GM21515 (cell line): Measurements from ENCODE around the gene ZNF600.
"Not testable (repeated sequence)": the region's sequence is repeated elsewhere in the genome, so short reads cannot be mapped to it uniquely, and the experiment has no call there.

Experiments
- ATAC-seq: cut with Tn5 transposase; IDR thresholded peaks from one replicate; pipeline ENCODE4 v1.9.1; 2021; ENCODE audit not compliant: unreplicated experiment

ZNF600 gene

GRCh38 chr19:52786464-52787354, at the start of gene ZNF600:
TSS of gene ZNF600 (minus strand) at chr19:52786791. CDS start at chr19:52778888, 7,903 bp downstream.
- peak; percentile 90 for ATAC-seq

GRCh38 chr19:52834289-52834688, 47.7 kb upstream of the ZNF600 start:
- not testable (repeated sequence) for ATAC-seq

DNA sequence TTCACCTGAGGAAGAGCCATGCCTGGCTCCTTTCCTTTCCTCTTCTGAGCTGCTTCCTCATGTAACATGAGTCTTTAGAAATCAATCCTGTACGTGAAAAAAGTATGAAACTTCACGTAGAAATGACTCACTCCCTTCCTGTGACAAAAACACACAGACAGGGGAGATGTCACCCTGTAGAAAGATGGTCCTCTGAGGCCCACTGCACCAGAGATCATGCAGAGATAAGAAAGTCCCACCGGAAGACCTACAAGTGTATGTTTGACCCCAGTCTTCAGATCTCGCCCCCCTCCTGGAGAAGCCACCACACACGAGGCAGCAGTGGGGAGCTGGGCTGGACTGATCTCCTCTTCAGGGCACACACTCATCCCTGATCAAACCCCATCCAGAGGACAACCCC, 47.0 kb upstream of the ZNF600 start:
- not testable (repeated sequence) for ATAC-seq

GRCh38 chr19:52829866-52830265, 43.3 kb upstream of the ZNF600 start:
- not testable (repeated sequence) for ATAC-seq

DNA sequence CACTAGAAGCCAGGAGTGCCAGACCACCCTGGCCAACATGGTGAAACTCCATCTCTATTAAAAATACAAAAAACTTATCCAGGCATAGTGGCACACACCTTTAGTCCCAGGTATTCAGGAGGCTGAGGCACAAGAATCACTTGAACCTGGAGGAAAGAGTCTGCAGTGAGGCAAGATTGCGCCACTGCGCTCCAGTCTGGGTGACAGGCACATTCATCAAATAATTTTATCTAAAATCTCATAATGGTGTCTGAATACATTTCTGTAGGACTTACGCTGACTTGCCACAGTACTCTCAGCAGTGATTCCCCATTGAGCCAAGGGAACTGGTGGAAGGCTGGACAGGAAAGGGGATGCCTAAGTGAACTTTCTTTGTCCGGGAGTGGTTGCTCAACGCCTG, 39.2 kb upstream of the ZNF600 start:
- no peak for ATAC-seq

GRCh38 chr19:52823676-52824075, 37.1 kb upstream of the ZNF600 start:
- ATAC-seq: no peak

DNA sequence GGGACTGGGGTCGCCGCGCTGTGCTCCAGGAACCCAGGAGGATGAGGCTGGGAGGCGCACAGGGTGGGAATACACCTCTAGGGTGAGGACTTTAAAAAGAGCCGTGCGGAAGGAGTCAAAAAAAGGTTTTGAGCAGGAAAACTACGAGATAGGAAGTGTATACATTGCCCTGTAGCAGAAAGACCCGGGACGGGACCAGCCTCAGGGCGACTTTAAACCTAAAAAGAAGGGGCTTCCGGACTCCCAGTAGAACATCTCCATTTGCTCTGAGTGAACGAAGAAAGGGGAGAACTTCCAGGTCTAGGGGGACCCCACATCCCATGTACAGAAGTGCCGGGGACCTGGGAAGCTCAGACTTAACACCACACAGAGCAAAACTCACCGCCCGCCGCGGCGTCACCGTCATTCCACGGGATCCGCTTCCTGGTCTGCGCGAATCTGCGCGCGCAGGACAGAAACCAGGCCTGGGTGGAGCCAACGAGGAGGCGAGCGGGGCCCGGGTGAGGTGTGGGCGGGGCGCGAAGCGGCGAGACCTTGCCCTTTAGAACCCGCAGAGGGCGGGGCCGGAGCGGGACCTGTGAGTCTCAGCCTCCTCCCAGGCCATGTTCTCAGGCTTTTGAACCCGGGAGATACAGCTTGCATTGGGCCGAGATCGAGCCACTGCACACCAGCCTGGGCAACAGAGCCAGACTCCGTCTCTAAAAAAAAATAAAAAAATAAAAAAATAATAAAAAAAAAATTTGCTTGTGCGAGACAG, 34.8 kb upstream of the ZNF600 start, which contains the start of gene ZNF28:
ZNF28 (minus strand) TSS at position 430 of the 757 bp plus-strand sequence. CDS start 3,675 bp downstream, outside the sequence.
- peak; percentile 94 for ATAC-seq

DNA sequence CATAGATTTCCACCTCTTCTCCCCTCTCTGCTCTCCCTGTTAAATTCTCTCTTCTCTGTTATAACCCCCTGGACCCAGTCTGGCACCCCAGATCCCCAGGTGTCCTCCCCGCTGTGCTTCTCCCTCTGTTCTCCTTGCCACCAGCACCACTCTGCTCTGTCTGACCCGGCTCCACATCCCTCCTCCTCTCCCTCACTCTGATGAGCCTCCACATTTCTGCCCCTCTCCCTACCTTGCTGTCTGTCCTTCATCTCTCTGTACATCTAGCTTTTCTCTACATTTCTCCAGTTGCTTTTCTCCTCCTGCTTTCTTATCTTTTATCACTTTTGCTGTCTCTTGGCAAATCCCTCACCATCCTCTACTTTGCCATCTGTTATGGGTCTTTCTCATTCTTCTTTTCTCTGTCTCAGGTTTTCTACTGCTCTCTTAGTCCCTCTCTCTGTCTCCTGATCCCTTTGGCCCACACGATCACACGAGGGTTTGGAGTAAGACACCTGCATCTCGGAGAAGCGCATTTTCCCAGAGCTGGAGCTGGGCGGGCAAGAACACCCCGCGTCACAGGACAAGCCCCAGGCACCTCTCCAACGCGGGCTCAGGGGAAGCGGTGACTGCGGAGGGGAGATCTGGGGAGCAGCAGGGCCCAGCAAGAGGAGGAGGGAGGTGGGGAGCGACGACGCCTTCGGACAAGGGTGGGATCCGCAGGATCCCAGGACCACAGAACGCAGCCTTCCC, 34.0 kb upstream of the ZNF600 start:
- ATAC-seq: peak; percentile 33

GRCh38 chr19:52809801-52810200, 23.2 kb upstream of the ZNF600 start:
- ATAC-seq: no peak

DNA sequence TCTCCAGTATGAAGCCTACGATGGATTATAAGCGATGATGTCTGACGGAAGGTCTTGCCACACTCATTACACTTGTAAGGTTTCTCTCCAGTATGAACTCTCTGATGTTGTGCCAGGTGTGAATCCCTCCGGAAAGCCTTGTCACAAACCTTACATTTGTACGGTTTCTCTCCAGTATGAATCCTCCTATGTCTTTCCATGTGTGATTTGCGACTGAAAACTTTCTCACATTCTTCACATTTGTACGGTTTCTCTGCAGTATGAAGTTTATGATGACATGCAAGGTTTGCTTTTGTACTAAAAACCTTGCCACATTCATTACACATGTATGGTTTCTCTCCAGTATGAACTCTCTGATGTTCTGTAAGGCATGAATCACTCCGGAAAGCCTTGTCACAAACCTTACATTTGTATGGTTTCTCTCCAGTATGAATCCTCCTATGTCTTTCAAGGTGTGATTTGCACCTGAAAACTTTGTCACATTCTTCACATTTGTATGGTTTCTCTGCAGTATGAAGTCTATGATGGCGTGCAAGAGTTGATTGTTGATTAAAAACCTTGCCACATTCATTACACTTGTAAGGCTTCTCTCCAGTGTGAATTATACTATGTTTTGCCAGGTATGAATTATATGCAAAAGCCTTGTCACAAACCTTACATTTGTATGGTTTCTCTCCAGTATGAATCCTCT, 13.5 kb upstream of the ZNF600 start:
- not testable (repeated sequence) for ATAC-seq

- ATAC-seq: no peak
These were observed 2.8 kb upstream of the ZNF600 start for GRCh38 chr19:52789440-52789839.

DNA sequence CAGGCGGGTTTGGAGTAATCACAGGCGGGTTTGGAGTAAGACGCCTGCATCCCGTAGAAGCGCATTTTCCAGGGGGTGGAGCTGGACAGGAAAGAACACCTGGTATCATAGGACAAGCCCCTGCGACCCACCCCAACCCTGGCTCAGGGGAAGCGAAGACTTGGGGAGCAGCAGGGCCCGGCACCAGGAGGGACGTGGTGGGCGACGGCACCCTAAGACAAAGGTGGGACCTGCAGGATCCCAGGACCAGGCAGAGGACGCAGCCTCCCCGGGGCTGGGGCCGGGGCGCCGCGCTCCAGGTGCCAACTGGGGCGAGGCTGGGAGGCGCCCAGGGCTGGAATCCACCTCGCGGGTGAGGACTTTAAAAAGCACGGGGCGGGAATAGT, 520 bp downstream of the ZNF600 start:
- peak; percentile 31 for ATAC-seq

DNA sequence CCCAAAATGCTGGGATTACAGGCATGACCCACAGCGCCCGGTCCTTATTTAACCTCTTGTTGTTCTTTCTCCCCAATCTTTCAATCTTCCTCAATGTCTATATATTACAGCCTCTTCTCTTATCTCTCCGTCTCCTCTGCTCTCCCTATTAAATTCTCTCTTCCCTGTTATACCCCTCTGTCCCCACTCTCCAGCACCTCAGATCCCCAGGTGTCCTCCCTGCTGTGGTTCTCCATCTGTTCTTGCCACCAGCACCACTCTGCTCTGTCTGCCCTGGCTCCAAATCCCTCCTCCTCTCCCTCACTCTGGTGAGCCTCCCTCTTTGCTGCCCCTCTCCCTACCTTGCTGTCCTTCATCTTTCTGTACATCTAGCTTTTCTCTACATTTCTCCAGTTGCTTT, 1.1 kb downstream of the ZNF600 start:
- no peak for ATAC-seq

DNA sequence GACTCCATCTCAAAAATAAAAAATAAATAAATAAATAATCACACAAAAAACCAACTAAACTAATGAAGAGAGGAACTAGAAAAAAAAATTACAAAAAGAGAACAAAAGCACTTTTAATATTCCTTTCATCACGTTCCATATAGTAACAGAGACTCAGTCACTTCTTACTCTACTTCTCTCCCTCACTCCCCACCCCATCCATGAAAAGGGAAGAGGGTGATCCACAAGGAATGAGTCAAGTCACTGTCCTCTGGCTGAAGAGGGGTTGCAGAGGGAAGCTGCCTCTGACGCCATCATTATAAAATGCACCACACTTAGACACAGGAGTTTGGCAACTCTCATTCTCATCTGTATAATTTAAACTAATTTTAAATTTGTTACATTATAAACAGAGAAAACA, 3.7 kb downstream of the ZNF600 start:
- ATAC-seq: not testable (repeated sequence)

DNA sequence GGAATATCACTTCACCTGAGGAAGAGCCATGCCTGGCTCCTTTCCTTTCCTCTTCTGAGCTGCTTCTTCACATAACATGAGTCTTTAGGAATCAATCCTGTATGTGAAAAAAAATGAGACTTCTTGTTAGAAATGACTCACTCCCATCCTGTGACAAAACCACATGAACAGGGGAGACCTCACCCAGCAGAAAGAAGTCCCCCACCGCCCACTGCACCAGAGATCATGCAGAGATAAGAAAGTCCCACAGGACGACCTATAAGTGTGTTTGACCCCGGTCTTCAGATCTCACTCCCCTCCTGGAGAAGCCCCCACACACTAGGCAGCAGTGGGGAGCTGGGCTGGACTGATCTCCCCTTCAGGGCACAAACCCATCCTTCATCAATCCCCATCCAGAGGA, 7.8 kb downstream of the ZNF600 start:
- ATAC-seq: no peak

GRCh38 chr19:52756447-52756846, 30.1 kb downstream of the ZNF600 start:
- ATAC-seq: not testable (repeated sequence)

DNA sequence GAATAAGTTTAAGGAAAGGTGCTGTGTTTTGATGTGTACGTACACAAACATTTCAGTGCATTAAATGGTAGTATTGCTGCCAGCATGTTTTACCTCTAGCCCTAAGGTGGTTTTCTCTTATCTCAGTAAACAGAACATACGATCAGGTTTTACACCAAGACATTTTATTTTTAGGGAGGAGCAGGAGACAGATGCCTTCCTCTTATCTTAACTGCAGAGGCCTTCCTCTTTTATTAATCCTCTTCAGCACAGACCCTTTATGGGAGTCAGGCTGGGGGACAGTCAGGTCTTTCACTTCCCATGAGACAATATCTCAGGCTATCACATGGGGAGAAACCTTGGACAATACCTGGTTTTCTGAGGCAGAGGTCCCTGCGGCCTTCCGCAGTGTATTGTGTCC, 36.8 kb downstream of the ZNF600 start:
- ATAC-seq: no peak

DNA sequence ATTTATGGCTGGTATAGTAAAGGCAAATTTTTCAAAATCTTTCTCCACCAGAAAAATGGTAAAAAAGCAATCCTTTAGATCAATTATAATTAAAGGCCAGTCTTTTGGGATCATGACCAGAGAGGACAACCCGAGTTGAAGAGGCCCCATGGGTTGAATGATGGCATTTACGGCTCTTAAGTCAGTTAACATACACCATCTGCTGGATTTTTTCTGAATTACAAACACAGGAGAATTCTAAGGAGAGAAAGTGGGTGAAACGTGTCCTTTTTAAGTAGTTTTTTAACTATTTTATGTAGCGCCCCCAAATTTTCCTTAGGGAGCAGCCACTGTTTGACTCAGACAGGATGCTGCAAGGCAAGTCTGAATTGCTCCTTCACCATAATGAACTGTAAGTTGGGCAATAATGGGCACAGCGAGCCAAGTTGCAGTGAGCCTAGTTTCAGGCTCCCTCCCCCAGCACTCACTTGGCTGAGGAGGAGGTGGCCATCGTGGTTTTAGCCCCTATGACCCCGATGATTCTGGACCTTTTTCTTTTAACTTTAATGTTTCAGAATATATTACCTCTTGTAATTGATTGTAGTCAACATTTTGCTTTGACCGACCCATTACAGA, 38.1 kb downstream of the ZNF600 start:
- ATAC-seq: no peak

DNA sequence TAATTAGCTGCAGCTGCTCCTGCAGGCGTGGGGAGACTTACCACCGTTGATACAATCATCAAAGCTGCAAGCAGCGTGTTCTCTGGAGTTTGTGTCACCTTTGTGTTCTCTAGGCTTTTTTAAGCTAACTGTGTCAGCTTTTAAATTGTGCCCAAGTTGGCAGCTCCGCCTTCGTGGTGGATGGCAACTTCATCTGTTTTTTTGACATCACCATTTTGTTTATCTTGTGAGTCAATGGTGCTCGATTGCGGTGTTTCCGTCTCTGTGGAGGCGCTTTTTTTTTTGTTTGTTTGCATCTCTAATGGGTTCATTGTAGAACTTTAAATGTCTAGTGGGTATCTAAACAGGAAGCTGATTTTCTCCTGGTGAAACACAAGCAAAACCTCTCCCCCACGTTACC, 40.7 kb downstream of the ZNF600 start:
- not testable (repeated sequence) for ATAC-seq

DNA sequence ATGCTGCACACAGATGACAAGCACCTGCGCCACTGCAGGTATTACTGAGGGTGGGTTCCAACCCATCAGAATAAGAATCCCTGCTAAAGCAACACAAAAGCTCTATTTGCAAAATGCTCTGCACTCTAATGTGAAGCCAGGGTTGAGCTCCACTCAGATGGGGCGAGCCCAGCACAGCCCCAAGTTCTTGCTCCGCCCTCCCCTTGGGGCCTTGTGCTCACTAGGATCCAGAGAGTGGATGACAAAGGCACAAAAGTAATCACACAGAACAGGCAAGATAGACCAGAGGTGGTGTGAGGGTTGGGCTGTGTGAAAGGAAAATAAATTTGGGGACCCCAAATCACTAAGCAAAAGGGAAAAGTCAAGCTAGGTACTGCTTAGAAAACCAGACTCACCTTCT, 43.5 kb downstream of the ZNF600 start:
- ATAC-seq: no peak
